GM21528 (cell line): ENCODE data around the gene TAC4.

Source experiments
- ATAC-seq: cut with Tn5 transposase; IDR thresholded peaks from one replicate; pipeline ENCODE4 v1.9.1; 2021; ENCODE audit warnings: mild to moderate bottlenecking, moderate library complexity; ENCODE audit not compliant: unreplicated experiment, low FRiP score

The TAC4 gene

DNA sequence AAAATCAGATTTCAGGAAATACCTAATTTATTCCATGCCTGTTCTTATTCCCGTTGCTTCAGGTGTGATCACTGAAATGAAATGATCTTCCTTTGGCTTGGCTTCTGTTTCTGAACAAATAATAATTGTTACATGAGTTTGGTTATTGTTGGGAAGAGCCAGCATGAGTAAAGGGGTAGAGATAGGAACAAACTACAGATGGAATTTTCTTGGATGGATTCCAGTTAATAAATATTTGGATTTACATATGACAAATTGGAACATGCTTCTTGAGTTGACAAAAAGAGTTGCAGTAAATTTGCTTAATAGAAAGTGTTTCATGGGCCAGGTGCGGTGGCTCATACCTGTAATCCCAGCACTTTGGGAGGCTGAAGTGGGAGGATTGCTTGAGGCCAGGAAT lies 28.2 kb downstream of the TAC4 start:
- ATAC-seq, result no peak

DNA sequence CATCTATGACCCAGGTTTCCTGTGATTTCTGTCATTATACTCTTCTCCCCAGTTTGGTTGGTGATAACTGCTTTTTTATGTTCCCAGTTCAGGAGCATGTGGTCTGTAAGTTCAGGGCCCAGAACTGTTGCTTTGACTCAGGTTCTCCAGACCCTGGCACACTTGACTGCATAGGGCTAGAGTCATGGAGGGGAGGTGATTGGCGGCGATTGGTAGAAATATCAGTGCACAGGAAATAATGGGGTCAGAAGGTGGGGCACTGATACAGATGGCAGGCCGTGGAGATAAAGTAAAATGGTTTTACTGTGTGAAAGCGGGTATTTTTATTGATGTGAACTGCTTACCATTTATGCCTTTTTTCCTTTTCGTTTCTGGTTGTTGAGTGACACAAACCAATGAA lies 28.7 kb downstream of the TAC4 start:
- no peak for ATAC-seq

DNA sequence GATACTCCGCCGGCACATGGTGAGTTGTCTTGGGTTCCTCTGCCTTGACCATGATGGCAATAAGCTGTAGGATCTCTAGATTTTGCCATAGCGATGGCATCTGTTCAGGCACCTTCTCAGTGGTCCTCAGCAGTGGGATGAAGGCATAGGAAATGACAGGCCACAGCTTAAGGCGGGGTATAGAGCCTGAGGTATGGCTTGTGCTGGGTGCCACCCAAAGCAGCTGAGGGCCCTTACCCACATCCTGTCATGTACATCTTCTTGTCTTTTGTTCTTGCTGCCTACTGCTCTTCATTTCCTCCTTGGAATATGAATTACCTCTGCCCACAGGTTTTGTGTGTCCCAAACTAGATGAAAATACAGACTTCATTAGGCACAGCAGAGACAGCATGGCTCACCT lies 29.9 kb downstream of the TAC4 start:
- ATAC-seq, result no peak

DNA sequence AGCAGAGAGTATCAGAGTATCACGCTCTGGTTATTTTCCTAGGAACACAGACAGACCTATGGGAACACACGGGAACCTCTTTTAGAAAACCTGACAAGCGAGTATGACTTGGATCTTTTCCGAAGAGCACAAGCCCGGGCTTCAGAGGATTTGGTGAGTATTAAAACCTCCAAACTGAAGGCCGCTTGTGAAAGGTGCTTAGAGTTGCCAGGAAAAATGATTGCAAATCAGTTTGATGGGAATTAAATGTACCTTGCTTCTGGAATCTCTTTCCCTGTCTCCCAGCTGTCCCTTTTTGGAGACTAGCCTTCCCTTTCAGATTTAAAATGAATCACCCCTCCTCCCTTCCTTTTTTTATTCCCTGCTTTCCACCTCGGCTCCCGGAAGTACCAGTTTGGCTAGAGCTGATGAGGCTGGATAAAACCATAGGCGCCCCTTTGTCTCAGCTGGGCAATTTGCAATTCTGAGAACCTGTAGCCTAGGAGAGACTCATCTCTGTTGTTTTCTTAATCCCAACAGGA lies 32.0 kb downstream of the TAC4 start:
- no peak for ATAC-seq

DNA sequence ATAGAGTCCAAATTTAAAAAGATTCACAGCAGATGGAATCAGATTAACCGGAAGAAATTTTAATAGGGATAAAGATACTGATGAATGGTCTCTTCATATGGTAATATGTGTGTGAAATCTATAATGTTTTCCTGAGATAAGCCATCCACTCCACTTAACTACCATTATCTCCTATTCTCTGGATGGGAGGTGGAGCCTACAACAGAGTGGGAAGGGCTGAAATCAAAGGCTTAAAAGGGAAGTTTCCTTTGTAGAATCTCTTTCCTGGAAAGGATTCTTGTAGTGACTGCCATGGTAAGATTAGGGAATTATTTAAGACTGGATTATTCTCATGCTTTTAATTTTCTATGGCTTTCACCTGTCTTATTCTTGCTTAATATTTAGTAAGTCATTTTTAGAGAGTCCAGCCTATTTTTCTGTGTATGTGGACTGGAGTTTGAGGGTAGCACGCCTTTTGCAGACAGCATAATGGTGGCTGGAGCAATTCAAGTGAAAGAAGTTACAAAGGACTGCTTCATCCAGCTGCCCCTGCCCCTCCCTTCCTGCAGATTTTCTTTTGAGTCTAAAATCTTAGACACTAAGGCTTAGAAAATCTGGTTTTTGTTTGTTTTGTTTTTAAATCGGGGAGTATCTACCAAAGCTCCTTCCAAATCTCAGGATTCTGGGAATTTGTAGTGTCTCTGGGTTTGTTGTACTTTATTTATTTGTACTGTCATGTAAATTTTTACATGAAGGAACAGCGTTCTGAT lies 32.9 kb downstream of the TAC4 start:
- no peak for ATAC-seq

DNA sequence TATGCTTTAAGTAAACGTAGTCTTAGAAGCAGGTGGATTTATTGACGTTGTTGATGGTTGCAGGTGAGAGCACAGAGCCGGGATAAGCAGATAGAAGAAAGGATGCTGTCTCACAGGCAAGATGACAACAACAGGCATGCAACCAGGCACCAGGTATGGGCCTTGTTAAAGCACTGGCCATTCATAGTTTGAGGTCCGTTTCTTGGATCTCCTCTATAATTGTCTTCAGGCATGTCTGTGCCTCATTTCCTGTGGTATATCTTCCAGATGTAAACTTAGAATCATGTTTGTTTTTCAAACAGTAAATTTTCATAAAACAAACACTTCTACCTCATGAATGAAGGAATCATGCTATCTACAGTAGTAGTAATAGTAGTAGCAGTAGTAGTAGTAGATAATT lies 38.8 kb downstream of the TAC4 start:
- no peak for ATAC-seq

DNA sequence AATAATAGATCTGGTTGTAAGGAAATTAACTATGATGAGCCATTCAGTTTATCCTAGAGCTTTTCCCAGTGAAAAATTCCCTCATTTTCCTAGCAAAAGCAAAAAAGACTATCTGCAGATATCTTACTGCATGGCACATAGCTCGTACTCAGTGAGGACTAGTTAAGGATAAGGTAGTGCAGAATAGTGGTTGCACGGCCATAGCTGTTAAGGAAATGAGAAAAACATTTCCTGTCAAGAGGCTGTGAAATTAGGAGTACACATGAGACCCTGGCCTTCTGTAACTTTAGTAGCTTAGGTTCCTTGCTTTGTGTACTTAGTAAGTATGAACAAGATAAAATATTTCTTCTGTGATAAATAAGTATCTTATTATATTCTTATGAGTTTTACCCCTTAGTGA lies 49.1 kb downstream of the TAC4 start:
- ATAC-seq, result no peak

DNA sequence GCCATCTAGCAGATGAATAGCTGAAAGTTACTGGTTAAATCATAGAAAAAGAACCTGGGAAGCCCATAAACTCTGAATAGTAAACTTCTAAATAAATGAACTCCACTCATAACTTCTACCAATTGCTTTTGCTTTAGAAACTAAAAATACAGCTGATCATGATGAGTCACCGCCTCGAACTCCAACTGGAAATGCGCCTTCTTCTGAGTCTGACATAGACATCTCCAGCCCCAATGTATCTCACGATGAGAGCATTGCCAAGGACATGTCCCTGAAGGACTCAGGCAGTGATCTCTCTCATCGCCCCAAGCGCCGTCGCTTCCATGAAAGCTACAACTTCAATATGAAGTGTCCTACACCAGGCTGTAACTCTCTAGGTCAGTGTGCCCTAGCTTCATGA lies 49.7 kb downstream of the TAC4 start:
- no peak for ATAC-seq

DNA sequence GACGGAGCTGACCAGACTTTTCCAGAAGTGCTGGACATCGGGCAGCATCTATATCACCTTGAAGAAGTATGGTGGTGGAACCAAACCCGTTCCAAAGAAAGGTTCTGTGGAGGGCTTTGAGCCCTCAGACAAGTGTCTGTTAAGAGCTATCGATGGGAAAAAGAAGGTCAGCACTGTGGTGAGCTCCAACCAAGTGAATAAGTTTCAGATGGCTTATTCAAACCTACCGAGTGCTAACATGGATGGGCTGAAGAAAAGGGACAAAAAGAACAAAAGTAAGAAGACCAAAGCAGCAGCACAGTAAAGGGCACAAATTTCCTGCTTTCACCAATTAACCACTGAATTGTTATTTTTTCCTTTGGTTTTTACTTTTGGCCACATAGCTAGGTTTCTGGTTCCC lies 52.5 kb downstream of the TAC4 start:
- no peak for ATAC-seq

DNA sequence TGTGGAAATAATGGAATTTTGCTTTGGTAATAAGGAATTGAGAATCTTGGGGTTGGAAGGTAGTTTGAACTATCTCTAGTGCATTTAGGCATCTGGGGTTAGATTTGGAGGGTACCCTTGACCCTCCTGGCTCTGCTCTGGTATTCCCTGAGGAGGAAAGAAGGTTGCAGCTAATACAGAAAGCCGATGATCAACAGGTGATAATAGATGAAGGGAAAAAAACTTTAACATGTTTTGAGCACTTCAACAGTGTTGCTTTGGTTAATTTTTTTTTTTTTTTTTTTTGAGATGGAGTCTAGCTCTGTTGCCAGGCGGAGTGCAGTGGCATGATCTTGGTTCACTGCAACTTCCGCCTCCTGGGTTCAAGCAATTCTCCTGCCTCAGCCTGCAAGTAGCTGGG lies 54.6 kb downstream of the TAC4 start:
- no peak for ATAC-seq

DNA sequence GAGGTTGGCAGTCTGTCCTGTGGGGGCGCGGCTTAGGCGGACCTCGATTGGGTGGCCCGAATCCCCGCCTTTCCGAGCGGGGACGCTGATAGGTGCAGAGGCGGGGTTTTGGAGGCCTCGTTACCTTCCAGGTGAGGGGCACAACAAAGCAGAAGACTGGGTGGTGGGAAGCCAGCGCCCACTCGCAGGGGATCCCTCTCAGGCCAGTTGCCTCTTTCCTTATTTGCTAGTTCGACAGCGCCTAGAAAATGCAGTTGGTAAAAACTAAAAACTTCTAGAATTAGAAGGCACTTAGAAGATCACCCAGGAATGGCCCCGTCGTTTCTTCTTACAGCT lies 58.7 kb downstream of the TAC4 start:
- no peak for ATAC-seq

DNA sequence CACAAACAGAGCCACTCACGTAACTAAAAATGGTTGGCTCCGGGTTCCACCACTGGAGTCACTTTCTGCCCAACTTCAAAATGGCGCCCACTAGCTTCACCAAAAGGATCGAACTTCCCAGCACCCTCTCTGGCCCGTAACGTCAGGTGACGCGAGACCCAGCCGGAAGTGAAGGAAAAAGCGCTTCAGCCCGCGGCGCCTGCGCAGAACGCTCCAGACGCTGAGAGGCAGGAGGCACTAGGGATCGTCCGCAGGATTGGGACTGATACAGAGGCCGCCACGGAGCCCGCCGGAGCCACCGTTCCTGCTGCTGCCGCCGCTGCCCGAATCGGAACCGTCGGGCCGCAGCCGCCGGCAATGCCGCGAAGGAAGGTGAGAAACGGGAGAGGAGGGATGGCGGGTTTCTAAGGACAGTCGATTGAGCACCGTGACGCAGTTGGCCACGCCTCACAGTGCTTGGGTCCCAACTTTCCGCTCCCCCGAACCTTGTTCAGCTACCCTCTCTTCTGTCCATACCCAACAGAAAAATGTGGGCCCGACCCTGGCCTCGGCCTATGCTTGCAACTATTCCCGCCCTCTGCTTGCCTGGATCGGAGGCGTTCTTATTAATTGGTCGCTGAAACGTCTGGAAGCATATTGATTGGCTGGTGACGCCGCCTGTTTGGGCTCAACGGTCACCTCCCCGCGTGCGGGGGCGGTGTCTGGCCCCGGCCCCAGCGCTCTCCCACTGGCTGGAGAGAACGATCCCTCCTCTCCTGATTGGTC lies 59.2 kb downstream of the TAC4 start, which contains the start of gene KAT7:
KAT7 (plus strand) TSS at position 204 of the 765 bp plus-strand sequence; CDS start at position 358, 154 bp downstream.
- peak; percentile 87 for ATAC-seq
